SK-N-SH (cell line): ENCODE results near the gene OSBPL8.

ENCODE experiments used
- GABPA ChIP-seq: IDR thresholded peaks from 2 replicates; pipeline ENCODE4 v1.4.0; 2012; ENCODE audit warnings: low read depth, mild to moderate bottlenecking
- GATA2 ChIP-seq: sonication (generic); formaldehyde crosslinking; IDR thresholded peaks from 2 replicates; pipeline ENCODE4 v1.5.0; 2020; ENCODE audit warnings: mild to moderate bottlenecking, missing genetic modification reagents
- NFIC ChIP-seq: IDR thresholded peaks from 2 replicates; pipeline ENCODE4 v1.4.0; 2012; ENCODE audit warnings: borderline replicate concordance
- POLR2AphosphoS5 ChIP-seq: IDR thresholded peaks from 2 replicates; pipeline ENCODE4 v1.6.1; 2012; ENCODE audit warnings: low read depth, low read length
- RFX5 ChIP-seq: IDR thresholded peaks from 2 replicates; pipeline ENCODE4 v1.6.1; 2012; ENCODE audit warnings: mild to moderate bottlenecking, improper control_type of control experiment, low read length
- YY1 ChIP-seq: IDR thresholded peaks from 2 replicates; pipeline ENCODE4 v1.4.0; 2012; ENCODE audit warnings: low read depth, mild to moderate bottlenecking
- TF ChIP-seq, protein P1 (sequence below): fragments of 200-600 bp; sonication (generic); IDR thresholded peaks from 2 replicates; pipeline ENCODE4 v1.6.1; 2017; ENCODE audit warnings: antibody characterized with exemption, mild to moderate bottlenecking, moderate library complexity
- TF ChIP-seq, protein P2 (sequence below): IDR thresholded peaks from 2 replicates; pipeline ENCODE4 v1.6.1; 2012; ENCODE audit warnings: mild to moderate bottlenecking, low read depth, low read length, moderate library complexity
- TF ChIP-seq, protein P3 (sequence below): IDR thresholded peaks from 2 replicates; pipeline ENCODE4; 2012
- TF ChIP-seq, protein P4 (sequence below): fragments of 150-350 bp; IDR thresholded peaks from 2 replicates; pipeline ENCODE4 v1.6.1; 2016; ENCODE audit warnings: mild to moderate bottlenecking, low read depth, low read length
- TF ChIP-seq, protein P5 (sequence below): IDR thresholded peaks from 2 replicates; pipeline ENCODE4 v1.4.0; 2012; ENCODE audit warnings: low read depth

DNA sequence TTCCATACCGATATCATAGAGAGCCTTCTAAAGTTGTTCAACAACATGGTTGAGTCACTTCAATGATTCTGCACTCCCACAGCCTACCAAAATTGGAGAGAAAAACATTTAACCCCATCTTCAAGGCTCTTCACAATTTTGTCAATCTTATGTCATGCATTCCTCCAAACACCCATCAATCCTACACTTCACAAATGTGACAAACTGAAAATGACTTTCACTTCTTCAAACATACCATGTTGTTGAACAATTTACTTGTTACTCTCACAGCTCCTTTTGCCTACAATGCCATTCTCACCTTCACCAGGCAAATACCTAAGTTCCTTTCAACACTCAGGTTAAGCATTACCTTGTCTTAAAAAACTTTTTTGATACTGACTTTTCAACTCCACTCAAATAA lies 88.0 kb downstream of the OSBPL8 start:
- TF ChIP-seq, protein P1, sequence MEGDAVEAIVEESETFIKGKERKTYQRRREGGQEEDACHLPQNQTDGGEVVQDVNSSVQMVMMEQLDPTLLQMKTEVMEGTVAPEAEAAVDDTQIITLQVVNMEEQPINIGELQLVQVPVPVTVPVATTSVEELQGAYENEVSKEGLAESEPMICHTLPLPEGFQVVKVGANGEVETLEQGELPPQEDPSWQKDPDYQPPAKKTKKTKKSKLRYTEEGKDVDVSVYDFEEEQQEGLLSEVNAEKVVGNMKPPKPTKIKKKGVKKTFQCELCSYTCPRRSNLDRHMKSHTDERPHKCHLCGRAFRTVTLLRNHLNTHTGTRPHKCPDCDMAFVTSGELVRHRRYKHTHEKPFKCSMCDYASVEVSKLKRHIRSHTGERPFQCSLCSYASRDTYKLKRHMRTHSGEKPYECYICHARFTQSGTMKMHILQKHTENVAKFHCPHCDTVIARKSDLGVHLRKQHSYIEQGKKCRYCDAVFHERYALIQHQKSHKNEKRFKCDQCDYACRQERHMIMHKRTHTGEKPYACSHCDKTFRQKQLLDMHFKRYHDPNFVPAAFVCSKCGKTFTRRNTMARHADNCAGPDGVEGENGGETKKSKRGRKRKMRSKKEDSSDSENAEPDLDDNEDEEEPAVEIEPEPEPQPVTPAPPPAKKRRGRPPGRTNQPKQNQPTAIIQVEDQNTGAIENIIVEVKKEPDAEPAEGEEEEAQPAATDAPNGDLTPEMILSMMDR: no peak
- TF ChIP-seq, protein P2, sequence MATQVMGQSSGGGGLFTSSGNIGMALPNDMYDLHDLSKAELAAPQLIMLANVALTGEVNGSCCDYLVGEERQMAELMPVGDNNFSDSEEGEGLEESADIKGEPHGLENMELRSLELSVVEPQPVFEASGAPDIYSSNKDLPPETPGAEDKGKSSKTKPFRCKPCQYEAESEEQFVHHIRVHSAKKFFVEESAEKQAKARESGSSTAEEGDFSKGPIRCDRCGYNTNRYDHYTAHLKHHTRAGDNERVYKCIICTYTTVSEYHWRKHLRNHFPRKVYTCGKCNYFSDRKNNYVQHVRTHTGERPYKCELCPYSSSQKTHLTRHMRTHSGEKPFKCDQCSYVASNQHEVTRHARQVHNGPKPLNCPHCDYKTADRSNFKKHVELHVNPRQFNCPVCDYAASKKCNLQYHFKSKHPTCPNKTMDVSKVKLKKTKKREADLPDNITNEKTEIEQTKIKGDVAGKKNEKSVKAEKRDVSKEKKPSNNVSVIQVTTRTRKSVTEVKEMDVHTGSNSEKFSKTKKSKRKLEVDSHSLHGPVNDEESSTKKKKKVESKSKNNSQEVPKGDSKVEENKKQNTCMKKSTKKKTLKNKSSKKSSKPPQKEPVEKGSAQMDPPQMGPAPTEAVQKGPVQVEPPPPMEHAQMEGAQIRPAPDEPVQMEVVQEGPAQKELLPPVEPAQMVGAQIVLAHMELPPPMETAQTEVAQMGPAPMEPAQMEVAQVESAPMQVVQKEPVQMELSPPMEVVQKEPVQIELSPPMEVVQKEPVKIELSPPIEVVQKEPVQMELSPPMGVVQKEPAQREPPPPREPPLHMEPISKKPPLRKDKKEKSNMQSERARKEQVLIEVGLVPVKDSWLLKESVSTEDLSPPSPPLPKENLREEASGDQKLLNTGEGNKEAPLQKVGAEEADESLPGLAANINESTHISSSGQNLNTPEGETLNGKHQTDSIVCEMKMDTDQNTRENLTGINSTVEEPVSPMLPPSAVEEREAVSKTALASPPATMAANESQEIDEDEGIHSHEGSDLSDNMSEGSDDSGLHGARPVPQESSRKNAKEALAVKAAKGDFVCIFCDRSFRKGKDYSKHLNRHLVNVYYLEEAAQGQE: no peak
- TF ChIP-seq, protein P3, sequence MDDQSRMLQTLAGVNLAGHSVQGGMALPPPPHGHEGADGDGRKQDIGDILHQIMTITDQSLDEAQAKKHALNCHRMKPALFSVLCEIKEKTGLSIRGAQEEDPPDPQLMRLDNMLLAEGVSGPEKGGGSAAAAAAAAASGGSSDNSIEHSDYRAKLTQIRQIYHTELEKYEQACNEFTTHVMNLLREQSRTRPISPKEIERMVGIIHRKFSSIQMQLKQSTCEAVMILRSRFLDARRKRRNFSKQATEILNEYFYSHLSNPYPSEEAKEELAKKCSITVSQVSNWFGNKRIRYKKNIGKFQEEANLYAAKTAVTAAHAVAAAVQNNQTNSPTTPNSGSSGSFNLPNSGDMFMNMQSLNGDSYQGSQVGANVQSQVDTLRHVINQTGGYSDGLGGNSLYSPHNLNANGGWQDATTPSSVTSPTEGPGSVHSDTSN: no peak
- TF ChIP-seq, protein P4, sequence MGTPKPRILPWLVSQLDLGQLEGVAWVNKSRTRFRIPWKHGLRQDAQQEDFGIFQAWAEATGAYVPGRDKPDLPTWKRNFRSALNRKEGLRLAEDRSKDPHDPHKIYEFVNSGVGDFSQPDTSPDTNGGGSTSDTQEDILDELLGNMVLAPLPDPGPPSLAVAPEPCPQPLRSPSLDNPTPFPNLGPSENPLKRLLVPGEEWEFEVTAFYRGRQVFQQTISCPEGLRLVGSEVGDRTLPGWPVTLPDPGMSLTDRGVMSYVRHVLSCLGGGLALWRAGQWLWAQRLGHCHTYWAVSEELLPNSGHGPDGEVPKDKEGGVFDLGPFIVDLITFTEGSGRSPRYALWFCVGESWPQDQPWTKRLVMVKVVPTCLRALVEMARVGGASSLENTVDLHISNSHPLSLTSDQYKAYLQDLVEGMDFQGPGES: no peak
- TF ChIP-seq GATA2 (CRISPR knock-in tag): no peak
- TF ChIP-seq RFX5: no peak
- TF ChIP-seq GABPA: no peak
- TF ChIP-seq, protein P5, sequence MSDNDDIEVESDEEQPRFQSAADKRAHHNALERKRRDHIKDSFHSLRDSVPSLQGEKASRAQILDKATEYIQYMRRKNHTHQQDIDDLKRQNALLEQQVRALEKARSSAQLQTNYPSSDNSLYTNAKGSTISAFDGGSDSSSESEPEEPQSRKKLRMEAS: no peak
- TF ChIP-seq NFIC: no peak
- no peak for TF ChIP-seq POLR2AphosphoS5
- no peak for TF ChIP-seq YY1
